ENCODE data around the gene PRKCD.
A peak's percentile ranks its signal among the peaks of the same experiment; 100 is the strongest.

The PRKCD gene

GRCh38 chr3:53179580-53179979 is 18.6 kb downstream of the PRKCD start:
- no peak overlapping the region for H3K18ac ChIP-seq (ENCODE audit: low read length)
- H4K91ac ChIP-seq (ENCODE audit: low read depth, low read length, poor library complexity): no peak overlapping the region
- no peak overlapping the region for H3K4ac ChIP-seq (ENCODE audit: low read length)
- DNase-seq (ENCODE audit: low spot score): no peak
- H3K9ac ChIP-seq (ENCODE audit: low read depth, low read length, poor library complexity): no peak overlapping the region
- H2BK5ac ChIP-seq (ENCODE audit: low read length): peak overlapping the region; percentile 63
- no peak overlapping the region for H3K4me2 ChIP-seq (ENCODE audit: insufficient read depth, low read length, poor library complexity, severe bottlenecking)
- no peak overlapping the region for H2AFZ ChIP-seq (ENCODE audit: low read length)
- no peak overlapping the region for H2BK120ac ChIP-seq (ENCODE audit: low read depth, low read length)
- no peak overlapping the region for H4K8ac ChIP-seq (ENCODE audit: low read depth, low read length)
- no peak overlapping the region for H2BK15ac ChIP-seq (ENCODE audit: low read length)
- peaks cover 3 to 8% of the 10 kb centered on the region in 2 donors for H3K4me1 ChIP-seq (ENCODE audit: control insufficient read depth in 2 of 2, insufficient read depth in 1 of 2, low read depth in 1 of 2, low read length in 2 of 2)
- peaks cover 0 to 9% of the 10 kb centered on the region in 2 donors for H3K36me3 ChIP-seq (replicated peaks in 1 of 2; ENCODE audit: control insufficient read depth in 2 of 2, insufficient read depth in 2 of 2, low read length in 2 of 2)
- H2AK5ac ChIP-seq (ENCODE audit: low read depth, low read length): no peak overlapping the region
- H3K27ac ChIP-seq (replicated peaks; ENCODE audit: low read length): no peak overlapping the region
- H3K9me3 ChIP-seq (replicated peaks in 1 of 2; ENCODE audit: control insufficient read depth in 2 of 2, insufficient read depth in 1 of 2, low read depth in 1 of 2, low read length in 2 of 2): peaks cover 0 to 2% of the 10 kb centered on the region in 2 donors
- H3K79me1 ChIP-seq (ENCODE audit: low read depth, low read length): peaks cover 2% of the 10 kb centered on the region
- H2BK12ac ChIP-seq (ENCODE audit: low read length): peak overlapping the region; percentile 86
- H3K27me3 ChIP-seq (ENCODE audit: control insufficient read depth in 3 of 3, insufficient read depth in 3 of 3, low read depth in 1 of 3, low read length in 3 of 3): peaks cover 0 to 9% (median 0%) of the 10 kb centered on the region in 3 experiments
- no CpG with 5 or more reads among the region's 20 CpGs for WGBS, 2 donors (ENCODE audit: extremely low coverage in 2 of 2, insufficient read length in 2 of 2, insufficient replicate concordance in 1 of 2)
- peak overlapping the region; percentile 61 for H3K23ac ChIP-seq (ENCODE audit: low read depth, low read length, poor library complexity)
- H3K4me3 ChIP-seq (ENCODE audit: low read length in 2 of 2): no peak overlapping the region
- H3K14ac ChIP-seq (ENCODE audit: low read length): no peak overlapping the region

DNA sequence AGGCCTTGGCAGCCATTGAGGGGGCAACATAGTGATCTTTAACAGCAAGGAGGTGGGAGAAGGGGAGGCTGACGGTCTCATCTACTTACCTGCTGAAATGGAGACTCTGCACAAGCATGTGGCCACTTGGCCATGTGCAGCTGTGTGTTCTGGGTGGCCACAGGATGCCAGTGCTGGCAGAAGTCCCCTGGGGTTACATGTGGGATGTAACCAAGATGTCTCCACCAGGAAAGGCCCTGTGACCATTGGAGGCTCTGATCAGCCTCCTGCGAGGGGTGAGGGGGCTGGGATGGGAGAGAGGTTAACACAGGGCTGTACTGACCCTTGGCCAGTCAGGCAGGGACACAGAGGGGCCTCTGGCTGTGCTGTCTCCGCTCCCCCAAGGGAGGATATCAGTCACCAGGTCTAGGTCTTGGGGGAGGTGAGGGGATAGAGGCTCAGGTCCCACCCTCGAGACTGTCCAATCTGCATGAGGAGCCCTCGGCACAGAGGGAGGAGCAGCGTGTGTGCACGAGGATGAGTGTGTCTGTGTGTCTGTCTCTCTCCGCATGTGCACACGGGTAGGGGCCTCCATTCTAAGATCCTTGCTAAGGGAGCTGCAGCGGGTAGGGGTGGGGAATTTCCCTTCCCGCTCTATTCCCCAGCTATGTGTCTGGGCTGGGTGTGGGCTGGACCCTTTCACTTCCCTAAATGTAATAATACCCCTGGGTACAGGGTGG is 19.5 kb downstream of the PRKCD start:
- Histone ChIP-seq H3K4me2 (ENCODE audit: insufficient read depth, low read length, poor library complexity, severe bottlenecking) (no peak overlapping the region), H4K91ac (ENCODE audit: low read depth, low read length, poor library complexity) (no peak overlapping the region), H3K9me3 (replicated peaks in 1 of 2; ENCODE audit: control insufficient read depth in 2 of 2, insufficient read depth in 1 of 2, low read depth in 1 of 2, low read length in 2 of 2) (peaks cover 0 to 2% of the 10 kb centered on the region in 2 donors), H2BK12ac (ENCODE audit: low read length) (no peak overlapping the region), H2BK120ac (ENCODE audit: low read depth, low read length) (no peak overlapping the region), H3K23ac (ENCODE audit: low read depth, low read length, poor library complexity) (peak overlapping the region; percentile 8), H2BK5ac (ENCODE audit: low read length) (no peak overlapping the region), H3K14ac (ENCODE audit: low read length) (no peak overlapping the region), H3K27ac (replicated peaks; ENCODE audit: low read length) (no peak overlapping the region), H3K79me1 (ENCODE audit: low read depth, low read length) (peaks cover 2% of the 10 kb centered on the region), H2AK5ac (ENCODE audit: low read depth, low read length) (no peak overlapping the region), H3K18ac (ENCODE audit: low read length) (no peak overlapping the region), H3K4me3 (ENCODE audit: low read length in 2 of 2) (no peak overlapping the region), H2BK15ac (ENCODE audit: low read length) (peak overlapping the region; percentile 9), H3K27me3 (ENCODE audit: control insufficient read depth in 3 of 3, insufficient read depth in 3 of 3, low read depth in 1 of 3, low read length in 3 of 3) (peaks cover 0 to 9% (median 0%) of the 10 kb centered on the region in 3 experiments), H3K9ac (ENCODE audit: low read depth, low read length, poor library complexity) (no peak overlapping the region), H3K36me3 (replicated peaks in 1 of 2; ENCODE audit: control insufficient read depth in 2 of 2, insufficient read depth in 2 of 2, low read length in 2 of 2) (peaks cover 0 to 11% of the 10 kb centered on the region in 2 donors), H3K4ac (ENCODE audit: low read length) (no peak overlapping the region), H2AFZ (ENCODE audit: low read length) (peak overlapping the region; percentile 39), H4K8ac (ENCODE audit: low read depth, low read length) (no peak overlapping the region), H3K4me1 (ENCODE audit: control insufficient read depth in 2 of 2, insufficient read depth in 1 of 2, low read depth in 1 of 2, low read length in 2 of 2) (peaks cover 3 to 8% of the 10 kb centered on the region in 2 donors)
- no CpG with 5 or more reads among the region's 11 CpGs for WGBS, 2 donors (ENCODE audit: extremely low coverage in 2 of 2, insufficient read length in 2 of 2, insufficient replicate concordance in 1 of 2)
- DNase-seq (ENCODE audit: low spot score): no peak

DNA sequence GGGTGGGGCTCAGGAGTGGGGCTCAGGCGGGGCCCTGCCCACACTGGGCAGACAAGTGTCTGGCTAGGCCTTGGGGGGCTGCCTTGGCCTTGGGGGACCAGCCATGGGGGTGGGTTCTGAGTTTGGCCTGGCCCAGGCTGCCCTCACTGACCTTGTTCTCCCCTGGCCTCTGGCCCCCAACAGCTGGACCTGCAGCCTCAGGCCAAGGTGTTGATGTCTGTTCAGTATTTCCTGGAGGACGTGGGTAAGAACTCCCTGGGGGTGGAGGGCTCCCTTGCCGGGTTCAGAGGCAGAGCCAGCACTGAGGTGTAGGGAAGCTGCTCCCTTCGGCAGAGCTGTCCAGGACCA is 20.0 kb downstream of the PRKCD start:
- Histone ChIP-seq H3K36me3 (replicated peaks in 1 of 2; ENCODE audit: control insufficient read depth in 2 of 2, insufficient read depth in 2 of 2, low read length in 2 of 2) (peaks cover 0 to 14% of the 10 kb centered on the region in 2 donors), H3K4ac (ENCODE audit: low read length) (no peak overlapping the region)
- WGBS, 2 donors (ENCODE audit: extremely low coverage in 2 of 2, insufficient read length in 2 of 2, insufficient replicate concordance in 1 of 2): no CpG with 5 or more reads among the region's 4 CpGs

DNA sequence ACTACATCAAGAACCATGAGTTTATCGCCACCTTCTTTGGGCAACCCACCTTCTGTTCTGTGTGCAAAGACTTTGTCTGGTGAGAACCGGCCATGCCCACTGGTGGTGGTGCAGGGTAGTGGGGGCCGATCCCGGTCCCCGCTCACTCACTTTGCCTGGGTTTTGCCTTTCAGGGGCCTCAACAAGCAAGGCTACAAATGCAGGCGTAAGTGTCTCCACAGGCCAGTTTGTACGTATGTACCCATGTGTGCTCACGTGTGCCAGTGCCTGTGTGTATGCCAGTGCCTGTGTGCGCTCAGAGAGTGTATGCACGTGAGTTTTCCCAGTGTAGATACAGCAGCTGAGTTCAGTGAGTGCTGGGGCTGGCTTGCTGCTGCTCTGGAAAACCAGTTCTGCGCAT is 20.5 kb downstream of the PRKCD start:
- H3K27me3 ChIP-seq (ENCODE audit: control insufficient read depth in 3 of 3, insufficient read depth in 3 of 3, low read depth in 1 of 3, low read length in 3 of 3): peaks cover 0 to 9% (median 0%) of the 10 kb centered on the region in 3 experiments
- peak overlapping the region; percentile 40 for H4K91ac ChIP-seq (ENCODE audit: low read depth, low read length, poor library complexity)
- H2BK5ac ChIP-seq (ENCODE audit: low read length): no peak overlapping the region
- H4K8ac ChIP-seq (ENCODE audit: low read depth, low read length): no peak overlapping the region
- no peak overlapping the region for H2BK120ac ChIP-seq (ENCODE audit: low read depth, low read length)
- peaks cover 2% of the 10 kb centered on the region for H3K79me1 ChIP-seq (ENCODE audit: low read depth, low read length)
- H2AFZ ChIP-seq (ENCODE audit: low read length): no peak overlapping the region
- no CpG with 5 or more reads among the region's 11 CpGs for WGBS, 2 donors (ENCODE audit: extremely low coverage in 2 of 2, insufficient read length in 2 of 2, insufficient replicate concordance in 1 of 2)
- no peak overlapping the region for H3K27ac ChIP-seq (replicated peaks; ENCODE audit: low read length)
- H2BK15ac ChIP-seq (ENCODE audit: low read length): no peak overlapping the region
- H2BK12ac ChIP-seq (ENCODE audit: low read length): no peak overlapping the region
- no peak overlapping the region for H3K23ac ChIP-seq (ENCODE audit: low read depth, low read length, poor library complexity)
- no peak for DNase-seq (ENCODE audit: low spot score)
- no peak overlapping the region for H3K18ac ChIP-seq (ENCODE audit: low read length)
- H3K4me2 ChIP-seq (ENCODE audit: insufficient read depth, low read length, poor library complexity, severe bottlenecking): no peak overlapping the region
- H3K14ac ChIP-seq (ENCODE audit: low read length): no peak overlapping the region
- H3K4me3 ChIP-seq (ENCODE audit: low read length in 2 of 2): peak overlapping the region in 1 of 2 donors; percentile 40
- no peak overlapping the region for H3K4ac ChIP-seq (ENCODE audit: low read length)
- H2AK5ac ChIP-seq (ENCODE audit: low read depth, low read length): peak overlapping the region; percentile 56
- H3K4me1 ChIP-seq (ENCODE audit: control insufficient read depth in 2 of 2, insufficient read depth in 1 of 2, low read depth in 1 of 2, low read length in 2 of 2): peaks cover 3 to 8% of the 10 kb centered on the region in 2 donors
- no peak overlapping the region for H3K9ac ChIP-seq (ENCODE audit: low read depth, low read length, poor library complexity)
- peaks cover 0 to 2% of the 10 kb centered on the region in 2 donors for H3K9me3 ChIP-seq (replicated peaks in 1 of 2; ENCODE audit: control insufficient read depth in 2 of 2, insufficient read depth in 1 of 2, low read depth in 1 of 2, low read length in 2 of 2)
- H3K36me3 ChIP-seq (replicated peaks in 1 of 2; ENCODE audit: control insufficient read depth in 2 of 2, insufficient read depth in 2 of 2, low read length in 2 of 2): peaks cover 0 to 15% of the 10 kb centered on the region in 2 donors

More for the DNA sequence above, 20.0 kb downstream of the PRKCD start:
- Histone ChIP-seq H3K23ac (ENCODE audit: low read depth, low read length, poor library complexity) (no peak overlapping the region), H3K4me1 (ENCODE audit: control insufficient read depth in 2 of 2, insufficient read depth in 1 of 2, low read depth in 1 of 2, low read length in 2 of 2) (peaks cover 3 to 8% of the 10 kb centered on the region in 2 donors), H3K27me3 (ENCODE audit: control insufficient read depth in 3 of 3, insufficient read depth in 3 of 3, low read depth in 1 of 3, low read length in 3 of 3) (peaks cover 0 to 9% (median 0%) of the 10 kb centered on the region in 3 experiments), H3K79me1 (ENCODE audit: low read depth, low read length) (peaks cover 2% of the 10 kb centered on the region), H2BK5ac (ENCODE audit: low read length) (no peak overlapping the region), H3K14ac (ENCODE audit: low read length) (peak overlapping the region; percentile 21), H3K9me3 (replicated peaks in 1 of 2; ENCODE audit: control insufficient read depth in 2 of 2, insufficient read depth in 1 of 2, low read depth in 1 of 2, low read length in 2 of 2) (peaks cover 0 to 2% of the 10 kb centered on the region in 2 donors), H2AK5ac (ENCODE audit: low read depth, low read length) (peak overlapping the region; percentile 56), H4K8ac (ENCODE audit: low read depth, low read length) (peak overlapping the region; percentile 82), H2BK120ac (ENCODE audit: low read depth, low read length) (no peak overlapping the region), H3K27ac (replicated peaks; ENCODE audit: low read length) (no peak overlapping the region), H2BK15ac (ENCODE audit: low read length) (peak overlapping the region; percentile 37), H4K91ac (ENCODE audit: low read depth, low read length, poor library complexity) (no peak overlapping the region), H2AFZ (ENCODE audit: low read length) (no peak overlapping the region), H3K18ac (ENCODE audit: low read length) (no peak overlapping the region), H2BK12ac (ENCODE audit: low read length) (no peak overlapping the region), H3K9ac (ENCODE audit: low read depth, low read length, poor library complexity) (no peak overlapping the region), H3K4me3 (ENCODE audit: low read length in 2 of 2) (peak overlapping the region in 1 of 2 donors; percentile 11), H3K4me2 (ENCODE audit: insufficient read depth, low read length, poor library complexity, severe bottlenecking) (no peak overlapping the region)
- no peak for DNase-seq (ENCODE audit: low spot score)
